ENCODE measurements around the gene PKP3.
"Not testable (repeated sequence)": the region's sequence is repeated elsewhere in the genome, so short reads cannot be mapped to it uniquely, and the experiment has no call there.

Gene PKP3

DNA sequence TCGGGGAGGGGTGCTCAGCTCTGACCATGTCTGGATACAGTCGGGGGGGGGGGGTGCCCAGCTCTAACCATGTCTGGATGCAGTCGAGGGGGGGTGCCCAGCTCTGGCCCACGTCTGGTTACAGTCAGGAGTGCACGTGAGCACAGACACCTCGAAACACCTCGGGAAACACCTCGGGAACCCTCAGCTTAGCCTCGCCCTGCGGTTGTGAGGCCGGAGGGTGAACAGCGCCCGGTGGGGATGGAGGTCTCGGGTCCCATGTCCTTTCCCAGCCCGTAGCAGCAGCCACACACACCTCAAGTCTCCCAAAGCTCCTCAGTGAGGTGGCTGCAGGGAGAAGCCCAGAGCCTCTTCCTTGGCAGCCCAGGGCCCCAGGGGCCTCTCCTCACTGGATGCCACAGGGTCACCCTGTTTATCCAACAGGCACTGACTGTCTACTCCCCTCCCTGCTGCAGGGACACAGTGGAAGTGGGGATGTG, 18.7 kb downstream of the PKP3 start:
- DNase-seq: no peak

- no peak for DNase-seq
Observed at GRCh38 chr11:413120-414081, 19.4 kb downstream of the PKP3 start.

GRCh38 chr11:414318-414857, 20.4 kb downstream of the PKP3 start:
- no peak for DNase-seq

DNA sequence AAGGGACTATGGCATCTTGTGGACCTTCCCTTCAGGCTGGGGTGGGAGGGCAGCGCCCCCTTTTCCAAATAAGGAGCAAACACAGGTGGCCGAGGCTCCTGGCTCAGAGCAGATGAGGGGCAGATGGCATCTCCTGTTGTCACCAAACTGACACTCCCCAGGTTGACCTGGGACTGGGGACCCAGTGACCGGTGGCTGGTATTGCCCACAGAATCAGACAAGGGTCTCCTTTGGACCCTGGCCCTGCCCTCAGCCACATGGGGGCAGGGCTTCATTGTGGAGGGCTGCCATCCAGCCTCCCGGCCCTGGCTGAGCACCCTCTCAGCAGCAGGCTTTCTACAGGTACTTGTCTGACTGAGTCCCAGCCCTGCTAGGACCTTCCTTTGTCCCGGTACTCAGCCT, 21.6 kb downstream of the PKP3 start:
- no peak for DNase-seq

DNA sequence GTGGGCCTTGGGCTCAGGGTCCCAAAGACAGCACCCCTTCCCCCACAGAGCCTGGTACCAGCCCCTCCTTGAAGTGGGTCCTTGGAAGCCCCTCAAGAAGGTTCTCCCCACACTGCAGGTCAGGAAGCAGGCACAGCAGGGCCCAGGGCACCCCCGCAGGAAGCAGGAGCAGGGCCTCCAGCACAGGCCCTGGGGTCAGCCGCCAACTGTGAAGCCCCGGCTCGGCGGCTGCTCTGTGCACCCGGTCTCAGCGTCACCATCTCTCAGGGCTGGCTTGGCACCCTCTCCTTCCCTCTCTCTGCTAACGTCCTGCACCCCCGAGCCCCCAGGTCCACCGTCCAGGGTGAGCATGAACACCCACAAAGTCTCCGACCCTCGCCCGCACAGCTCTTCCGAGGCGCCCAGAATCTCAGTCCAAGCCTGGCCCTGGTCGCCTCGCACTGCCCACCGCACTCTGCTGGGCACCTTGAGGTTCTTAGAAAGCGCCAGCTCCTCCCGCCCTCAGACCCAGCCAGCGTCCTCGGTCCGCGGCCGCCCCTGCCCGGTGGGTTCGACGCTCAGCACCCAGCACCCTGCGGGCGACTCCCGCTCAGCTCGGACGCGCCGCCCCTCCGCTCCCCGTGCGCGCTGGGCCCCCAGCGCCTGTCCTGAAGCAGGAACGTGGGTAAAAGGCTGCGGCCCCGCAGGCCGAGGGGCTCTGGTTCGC, 22.2 kb downstream of the PKP3 start:
- DNase-seq: no peak

DNA sequence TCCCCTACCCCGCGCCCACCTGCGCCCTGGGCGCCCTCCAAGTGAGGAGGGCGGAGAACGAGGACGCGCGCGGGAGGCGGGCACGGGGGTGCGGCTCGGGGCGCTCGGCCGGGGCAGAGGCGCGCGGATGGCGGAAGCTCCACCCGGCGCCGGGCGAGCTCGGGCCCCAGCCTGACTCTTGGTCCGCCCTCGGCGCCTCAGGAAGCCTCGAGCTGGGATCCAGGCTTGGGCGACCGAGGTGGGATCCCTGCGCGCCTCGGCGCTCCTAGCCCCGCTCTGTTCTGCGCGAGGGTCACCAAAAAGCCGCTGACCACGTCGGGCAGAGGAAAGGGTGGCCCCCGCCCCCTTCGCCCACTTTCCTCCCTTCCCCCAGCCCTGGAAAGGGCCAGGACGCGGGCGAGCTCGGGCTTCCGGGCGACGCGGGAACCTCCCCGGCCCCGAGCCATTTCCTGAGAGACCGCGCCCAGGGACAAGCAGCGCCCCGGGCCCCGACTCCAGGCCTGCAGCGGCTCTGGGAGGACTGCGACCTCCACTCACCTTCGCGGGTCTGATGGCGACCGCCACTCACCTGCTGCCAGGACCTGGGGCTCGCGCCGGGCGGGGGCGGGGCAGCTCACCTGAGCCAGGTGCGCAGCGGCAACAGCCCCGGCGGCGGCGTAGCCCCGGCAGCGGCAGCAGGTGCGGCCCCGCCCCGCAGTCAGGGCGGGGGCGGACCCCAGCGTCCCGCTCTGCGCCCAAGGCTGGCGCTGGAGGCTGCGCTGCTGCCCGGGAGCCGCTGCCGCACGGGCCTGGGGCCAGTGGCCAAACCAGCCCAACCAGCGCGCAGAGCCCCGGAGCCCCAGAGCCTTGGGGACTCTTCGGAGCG, 23.0 kb downstream of the PKP3 start:
- no peak for DNase-seq

DNA sequence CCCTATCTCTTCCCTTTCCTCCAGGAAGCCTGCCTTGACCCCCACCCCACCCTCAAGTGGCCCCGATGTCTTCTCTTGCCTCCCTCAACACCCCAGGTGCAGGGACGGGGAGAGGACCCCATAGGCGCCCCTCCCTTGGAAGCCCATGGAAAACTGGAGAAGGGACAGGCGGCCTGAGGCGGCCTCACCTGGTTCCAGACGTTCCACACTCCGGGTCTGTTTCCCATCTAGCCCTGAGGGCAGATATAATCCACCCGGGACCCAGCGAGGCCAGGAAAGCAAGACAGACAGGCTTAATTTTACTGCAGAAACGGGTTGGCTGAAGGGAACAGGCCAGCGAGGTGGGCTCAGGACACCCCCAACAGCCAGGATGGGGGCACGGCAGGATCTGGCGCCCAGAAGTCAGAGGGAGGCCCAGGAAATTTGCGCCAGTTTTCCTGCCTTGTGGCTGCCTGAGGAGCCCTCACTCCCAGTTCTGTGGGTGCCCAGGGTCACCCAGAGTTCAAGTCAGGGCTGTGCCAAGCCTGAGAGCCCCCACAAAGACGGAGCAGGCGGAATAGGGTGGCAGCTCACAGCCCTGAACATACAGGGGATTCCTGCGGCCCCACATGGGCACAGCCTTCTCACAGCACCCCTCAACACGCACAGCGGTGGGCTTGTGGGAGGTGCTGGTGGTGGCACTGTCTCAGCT, 23.8 kb downstream of the PKP3 start:
- no peak for DNase-seq

- DNase-seq: no peak
Observed at GRCh38 chr11:418343-419247, 24.6 kb downstream of the PKP3 start.

DNA sequence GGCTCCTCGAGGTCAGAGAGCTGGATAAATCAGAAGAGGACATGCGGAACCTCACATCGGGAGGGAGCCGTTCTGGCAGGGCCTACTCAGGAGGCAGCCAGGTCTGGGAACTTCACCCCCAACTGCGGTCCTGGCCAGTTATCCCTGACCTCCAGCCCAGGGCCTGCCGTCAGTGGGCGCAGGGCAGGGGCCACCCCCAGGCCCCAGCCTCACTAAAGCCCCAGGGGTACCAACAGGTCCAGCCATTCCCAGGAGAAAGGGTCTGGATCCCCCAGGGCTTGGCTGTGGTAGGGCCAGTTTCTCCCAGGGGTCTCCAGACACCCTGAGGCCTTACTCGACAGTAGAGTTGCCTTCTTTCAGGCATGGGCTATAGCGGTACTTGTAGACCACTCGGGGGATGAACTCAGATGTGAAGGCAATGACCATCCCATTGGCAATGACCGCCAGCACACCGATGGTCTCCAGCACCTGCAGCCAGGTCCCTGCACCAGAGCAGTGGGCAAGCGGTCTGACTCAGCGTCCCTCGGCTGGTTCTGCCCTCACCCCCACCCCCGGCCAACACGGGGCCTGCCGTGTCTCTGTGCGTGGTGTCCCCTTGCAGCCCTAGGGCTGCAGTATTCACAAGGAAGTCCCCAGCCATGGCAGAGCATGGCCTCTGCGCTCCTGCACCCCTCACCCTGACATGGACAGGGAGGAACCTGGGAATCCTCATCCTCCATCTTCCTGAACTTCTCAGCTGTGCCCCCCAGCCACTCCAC, 25.4 kb downstream of the PKP3 start:
- no peak for DNase-seq

DNA sequence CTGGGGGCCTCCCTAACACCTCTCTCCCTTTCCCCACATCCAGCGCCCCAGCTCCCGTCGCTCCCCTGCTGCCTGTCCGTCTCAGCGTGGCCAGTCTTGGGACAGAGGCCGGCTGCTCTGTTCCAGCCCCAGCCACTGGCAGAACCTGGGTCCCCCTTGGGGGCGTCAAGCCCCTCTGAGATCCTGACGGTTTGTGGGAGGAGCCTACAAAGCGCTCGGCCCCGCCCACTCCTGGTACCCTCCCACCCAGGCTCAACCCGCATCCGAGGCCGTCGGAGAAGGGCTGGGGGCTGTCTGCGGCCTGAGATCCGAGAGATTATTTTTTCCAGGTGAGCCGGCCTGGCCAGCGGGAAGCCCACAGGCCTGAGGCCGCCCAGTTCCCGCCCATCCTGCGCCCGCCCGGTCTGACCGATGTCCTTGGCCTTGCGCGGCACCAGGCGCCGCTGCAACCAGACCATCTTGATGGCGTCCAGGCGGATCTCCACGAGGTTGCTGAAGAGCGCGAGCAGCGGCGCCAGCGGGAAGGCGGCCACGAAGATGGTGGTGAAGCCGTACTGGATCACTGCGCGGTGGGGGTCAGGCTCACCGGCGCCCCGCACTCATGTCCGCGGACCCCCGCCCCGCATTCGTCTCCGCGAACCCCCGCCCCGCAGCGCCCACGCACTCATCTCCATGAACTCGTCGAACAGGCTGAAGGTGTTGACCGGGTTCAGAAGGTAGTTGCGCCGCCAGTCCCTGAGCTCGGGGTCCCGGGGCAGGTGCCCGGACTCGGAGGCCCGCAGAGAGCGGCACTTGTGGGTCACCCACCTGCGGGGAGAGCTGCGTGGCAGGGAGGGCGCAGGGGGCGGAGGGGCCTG, 26.3 kb downstream of the PKP3 start:
- DNase-seq: no peak

- DNase-seq: no peak
Observed at GRCh38 chr11:420911-421321, 26.9 kb downstream of the PKP3 start.

- DNase-seq: no peak
Observed at GRCh38 chr11:422249-422656, 28.2 kb downstream of the PKP3 start.

- no peak for DNase-seq
Observed at GRCh38 chr11:424232-424631, 30.2 kb downstream of the PKP3 start.

DNA sequence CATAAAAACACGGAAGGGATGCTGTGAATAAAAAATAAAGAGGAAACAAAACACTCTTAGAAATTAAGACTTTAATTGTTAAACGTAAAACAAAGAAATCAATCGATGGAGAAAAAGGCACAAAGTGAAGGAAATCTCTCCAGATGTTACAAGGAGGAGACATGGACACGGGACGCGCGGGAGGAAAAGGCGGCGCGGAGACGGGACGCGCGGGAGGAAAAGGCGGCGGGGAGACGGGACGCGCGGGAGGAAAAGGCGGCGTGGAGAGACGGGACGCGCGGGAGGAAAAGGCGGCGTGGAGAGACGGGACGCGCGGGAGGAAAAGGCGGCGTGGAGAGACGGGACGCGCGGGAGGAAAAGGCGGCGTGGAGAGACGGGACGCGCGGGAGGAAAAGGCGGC, 30.8 kb downstream of the PKP3 start:
- not testable (repeated sequence) for DNase-seq

DNA sequence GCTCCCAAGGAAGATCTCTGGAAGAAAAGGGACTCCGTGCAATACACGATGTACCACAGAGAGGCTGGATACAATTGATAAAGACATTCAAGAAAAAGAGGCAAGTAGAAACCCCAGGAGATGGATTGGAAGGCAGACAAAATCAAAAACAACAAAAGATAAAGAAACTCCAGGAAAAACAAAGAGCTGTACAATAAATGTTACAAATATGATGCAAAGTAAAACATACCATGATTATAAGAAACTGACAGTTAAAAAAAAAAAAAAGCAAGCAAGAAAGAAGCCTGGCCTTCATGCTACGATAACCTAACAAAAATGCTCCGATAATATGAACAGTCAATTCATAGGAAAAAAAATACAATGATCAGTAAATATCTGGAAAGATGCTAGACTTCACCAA, 31.3 kb downstream of the PKP3 start:
- no peak for DNase-seq

DNA sequence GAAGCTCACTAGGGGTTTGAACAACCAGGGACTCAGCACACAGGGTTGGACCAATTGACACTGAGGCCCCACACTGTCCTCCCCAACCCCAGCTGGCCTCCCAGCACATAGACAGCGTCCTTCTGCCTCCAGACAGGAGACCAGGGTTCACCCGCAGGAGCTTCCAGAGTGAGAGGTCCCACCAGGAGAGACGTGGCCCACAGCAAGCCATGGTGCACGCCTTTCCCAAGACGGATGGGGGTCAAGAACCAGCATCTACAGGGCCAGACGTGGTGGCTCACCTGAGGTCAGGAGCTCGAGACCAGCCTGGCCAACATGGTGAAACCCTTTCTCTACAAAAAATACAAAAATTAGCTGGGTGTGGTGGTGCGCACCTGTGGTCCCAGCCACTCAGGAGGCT, 32.8 kb downstream of the PKP3 start:
- no peak for DNase-seq

DNA sequence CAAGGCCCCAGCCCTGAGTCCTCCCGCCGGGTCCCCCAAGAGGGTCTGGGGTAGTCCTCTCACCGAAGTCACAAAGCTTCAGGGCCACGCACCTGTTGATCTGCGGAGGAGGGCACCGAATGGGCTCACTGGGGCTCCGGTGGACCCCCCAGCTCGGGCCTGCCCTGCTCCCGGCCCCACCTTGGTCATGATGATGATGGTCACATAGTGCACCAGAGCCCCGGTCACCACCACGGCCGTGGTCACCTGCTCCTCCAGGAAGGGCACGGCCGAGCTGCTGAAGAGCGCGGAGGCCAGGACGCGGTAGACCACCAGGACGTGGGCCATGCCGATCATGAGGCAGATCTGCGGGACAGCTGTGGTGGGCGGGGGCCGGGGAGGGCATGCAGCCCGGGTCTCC, 34.3 kb downstream of the PKP3 start:
- DNase-seq: no peak

- DNase-seq: no peak
Observed at GRCh38 chr11:429391-429790, 35.4 kb downstream of the PKP3 start.

DNA sequence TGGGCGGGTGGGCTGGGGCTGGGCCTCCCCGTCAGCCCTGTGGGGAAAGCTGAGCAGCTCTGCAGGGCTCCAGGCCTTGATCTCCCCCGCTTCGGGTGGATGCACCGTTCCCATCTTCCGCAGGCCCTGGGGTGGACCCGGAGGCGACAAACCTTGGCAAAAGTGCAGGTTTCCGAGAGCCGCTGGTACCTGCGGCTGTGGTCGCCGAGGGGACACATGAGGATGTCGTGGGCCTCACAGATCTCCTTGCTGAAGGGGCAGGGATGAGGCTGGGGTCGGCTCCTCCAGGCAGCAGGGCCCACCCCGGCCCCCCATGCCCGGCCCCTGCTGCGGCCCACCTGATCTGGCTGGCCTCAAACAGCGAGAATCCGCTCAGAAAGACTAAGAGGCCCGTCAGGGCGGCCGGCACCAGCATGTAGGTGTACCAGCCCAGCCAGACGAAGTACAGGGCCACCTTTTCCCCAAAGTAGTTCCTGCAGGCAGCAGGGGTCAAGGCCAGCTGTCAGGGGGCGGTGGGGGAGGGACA, 36.0 kb downstream of the PKP3 start:
- no peak for DNase-seq

All from cortex of kidney (tissue), 1 donor.